Colonic mucosa (tissue), 4 donors: Measurements from ENCODE around the gene MSRB1. TPM values are rescaled to one million over a fixed set of nuclear protein-coding genes. Genes with fewer than 3 reads are reported as not detected.
A peak's percentile ranks its signal among the peaks of the same experiment; 100 is the strongest.

Experiments used
- DNase-seq: peaks from one replicate; pipeline ENCODE4 v3.0.0-alpha.2; 2020
- H3K27ac ChIP-seq: fragments of 200-600 bp; one replicate; pipeline ENCODE4 v1.8.0; 2021
- H3K27me3 ChIP-seq: fragments of 200-600 bp; one replicate; pipeline ENCODE4 v1.8.0; 2021
- H3K36me3 ChIP-seq: fragments of 200-600 bp; one replicate; pipeline ENCODE4 v1.8.0; 2021
- H3K4me1 ChIP-seq: fragments of 200-600 bp; one replicate; pipeline ENCODE4 v1.8.0; 2021; ENCODE audit warnings: mild to moderate bottlenecking
- H3K4me3 ChIP-seq: fragments of 200-600 bp; one replicate; pipeline ENCODE4 v1.8.0; 2021
- H3K9ac ChIP-seq, 2 donors: one replicate each; pipeline ENCODE4 v1.7.0; 2013; ENCODE audit warnings: control low read depth in 2 of 2, low read depth in 2 of 2, low read length in 2 of 2
- H3K9me3 ChIP-seq: fragments of 200-600 bp; one replicate; pipeline ENCODE4 v1.8.0; 2021
- CTCF ChIP-seq: fragments of 200-600 bp; IDR thresholded peaks from one replicate; pipeline ENCODE4 v1.8.0; 2022; ENCODE audit warnings: antibody characterized with exemption, mild to moderate bottlenecking
- intact Hi-C: fragments of 100-400 bp; cut with DNase I; formaldehyde crosslinking; loops from one replicate; pipeline ENCODE4 v1.14.1; 2022
- total RNA-seq, 2 donors: library from RNA; stranded (reverse); fragmentation: NEBNext Ultra II Directional in 1 of 2; extraction: Animal tissue kit (Norgen Biotek cat#: 25700) in 1 of 2; gene quantifications; one replicate each; pipeline ENCODE4 v1.2.1, GENCODE V29; 2021
- donor health status: healthy.
- donor health status: DM: no; HTN: no; CAD: no.
- donor health status: DM: no; HTN: no; CAD: no.

Gene MSRB1
- total RNA-seq, 2 donors from 2014 or later, result 33.0 to 61.2 TPM

DNA sequence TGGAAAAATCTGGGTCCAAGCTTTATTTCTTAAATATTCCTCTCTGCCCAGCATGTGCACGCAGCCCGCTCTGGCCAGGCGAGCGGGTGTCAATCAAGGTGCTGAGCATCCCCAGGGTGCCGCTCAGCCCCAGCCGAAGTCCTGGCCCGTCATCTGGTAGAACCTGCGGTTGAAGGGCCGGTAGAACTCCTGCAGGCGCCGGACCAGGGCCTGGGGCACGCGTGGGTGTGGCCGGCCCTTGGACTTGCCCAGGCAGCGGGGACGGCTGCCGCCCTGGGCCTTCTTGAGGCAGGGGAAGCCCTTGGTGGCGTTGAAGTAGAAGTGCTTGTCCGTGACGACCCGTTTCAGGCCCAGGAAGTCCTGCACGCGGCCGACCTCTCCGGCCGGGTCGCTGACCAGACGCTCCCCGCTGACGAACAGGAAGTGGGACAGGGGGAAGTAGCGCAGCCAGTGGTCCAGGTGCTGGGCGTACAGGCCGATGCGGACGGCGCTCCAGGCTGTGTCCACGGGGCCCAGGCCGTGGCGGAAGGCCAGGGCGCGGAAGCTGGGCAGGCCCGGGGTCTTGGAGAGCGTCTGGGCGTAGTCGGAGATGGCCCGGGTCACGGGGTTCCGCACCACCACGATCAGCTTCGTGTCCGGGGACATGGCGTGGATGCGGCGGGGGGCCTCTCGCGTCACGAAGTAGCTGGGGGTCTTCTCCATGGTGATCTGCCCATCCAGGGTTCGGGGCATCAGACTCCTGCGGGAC lies 31.4 kb downstream of the MSRB1 start:
- TF ChIP-seq CTCF, result no peak
- H3K27ac ChIP-seq, result no peak overlapping the region
- DNase-seq, result no peak
- intact Hi-C loops, result no loop called here
- no peaks in the 10 kb centered on the region for H3K27me3 ChIP-seq
- H3K9ac ChIP-seq, result no peak overlapping the region
- no peaks in the 10 kb centered on the region for H3K9me3 ChIP-seq
- H3K4me3 ChIP-seq, result no peak overlapping the region
- H3K36me3 ChIP-seq, result no peaks in the 10 kb centered on the region
- H3K4me1 ChIP-seq, result peaks cover 12% of the 10 kb centered on the region

GRCh38 chr16:1909561-1910231 lies 33.3 kb downstream of the MSRB1 start:
- no peak overlapping the region for H3K27ac ChIP-seq
- no peak overlapping the region for H3K9ac ChIP-seq
- H3K36me3 ChIP-seq, result no peaks in the 10 kb centered on the region
- intact Hi-C loops, result no loop called here
- H3K4me1 ChIP-seq, result peaks cover 12% of the 10 kb centered on the region
- no peak for TF ChIP-seq CTCF
- no peaks in the 10 kb centered on the region for H3K9me3 ChIP-seq
- no peaks in the 10 kb centered on the region for H3K27me3 ChIP-seq
- peak; percentile 82 for DNase-seq
- no peak overlapping the region for H3K4me3 ChIP-seq

GRCh38 chr16:1908983-1909382 lies 34.0 kb downstream of the MSRB1 start:
- Histone ChIP-seq H3K9me3 (no peaks in the 10 kb centered on the region), H3K9ac (no peak overlapping the region), H3K27me3 (no peaks in the 10 kb centered on the region), H3K4me1 (peaks cover 10% of the 10 kb centered on the region), H3K27ac (no peak overlapping the region), H3K36me3 (no peaks in the 10 kb centered on the region), H3K4me3 (no peak overlapping the region)
- TF ChIP-seq CTCF, result no peak
- DNase-seq, result no peak
- intact Hi-C loops, result no loop called here

- no peak overlapping the region for H3K4me3 ChIP-seq
- no peak overlapping the region for H3K27ac ChIP-seq
- intact Hi-C loops, result no loop called here
- TF ChIP-seq CTCF, result no peak
- no peak overlapping the region for H3K9ac ChIP-seq
- H3K36me3 ChIP-seq, result no peaks in the 10 kb centered on the region
- H3K4me1 ChIP-seq, result peaks cover 3% of the 10 kb centered on the region
- no peaks in the 10 kb centered on the region for H3K27me3 ChIP-seq
- no peak for DNase-seq
- H3K9me3 ChIP-seq, result no peaks in the 10 kb centered on the region
Observed at GRCh38 chr16:1908184-1908583, 34.8 kb downstream of the MSRB1 start.

DNA sequence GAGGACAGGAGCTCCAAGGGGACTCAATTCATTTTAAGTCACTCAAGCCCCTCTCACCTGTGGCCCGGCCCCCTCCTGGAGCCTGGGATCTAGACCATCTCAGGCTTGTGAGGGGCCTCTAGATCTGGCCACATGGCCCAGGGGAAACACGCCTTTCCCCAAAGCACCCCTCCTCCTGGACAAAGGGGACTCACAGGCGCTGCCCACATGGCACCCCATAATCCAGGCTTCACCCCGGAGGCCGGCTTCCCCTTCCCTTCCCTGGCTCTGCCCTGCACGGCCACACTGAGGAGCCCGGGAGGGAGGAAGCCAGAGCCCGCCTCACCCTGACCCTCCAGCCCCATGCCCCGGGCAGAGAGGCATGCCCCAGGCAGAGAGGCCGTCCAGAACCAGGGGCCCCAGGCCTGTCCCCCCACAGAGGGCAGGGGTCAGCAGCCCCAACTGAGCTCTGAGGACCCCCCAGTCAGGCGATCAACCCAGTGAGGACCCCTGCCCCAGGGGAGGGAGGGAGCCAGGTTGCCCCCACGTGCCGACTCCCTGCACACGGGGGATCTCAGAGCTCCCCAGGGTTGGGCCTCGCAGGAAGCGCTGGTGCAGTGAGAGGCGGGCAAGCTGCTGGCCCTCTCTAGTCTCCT lies 35.7 kb downstream of the MSRB1 start:
- H3K9me3 ChIP-seq, result no peaks in the 10 kb centered on the region
- no peaks in the 10 kb centered on the region for H3K36me3 ChIP-seq
- TF ChIP-seq CTCF, result no peak
- intact Hi-C loops, result no loop called here
- no peak overlapping the region for H3K4me3 ChIP-seq
- no peaks in the 10 kb centered on the region for H3K27me3 ChIP-seq
- DNase-seq, result no peak
- H3K9ac ChIP-seq, result no peak overlapping the region
- no peaks in the 10 kb centered on the region for H3K4me1 ChIP-seq
- no peak overlapping the region for H3K27ac ChIP-seq
